Pancreas (tissue), 10 donors: ENCODE results near the gene PPM1H. TPM values are rescaled to one million over a fixed set of nuclear protein-coding genes. Genes with fewer than 3 reads are reported as not detected.
A peak's percentile ranks its signal among the peaks of the same experiment; 100 is the strongest.

Source experiments
- ATAC-seq, 4 donors: fragments of 200-7000 bp; cut with Tn5 transposase; one replicate each; pipeline versions ENCODE4 v1.8.0 to v1.9.1; 2020; ENCODE audit warnings: mild to moderate bottlenecking in 4 of 4, moderate library complexity in 4 of 4
- DNase-seq, 6 donors: peaks; one replicate each; pipeline ENCODE4 v3.0.0-alpha.2; 2020
- FAIRE-seq: peaks from 2 replicates; lab custom pipeline; 2012; peaks lifted over from hg19 to GRCh38; lab: Jason Lieb, UNC
- H3K27ac ChIP-seq, 4 donors: fragments of 200-600 bp; sonication (generic); 1 replicate in 3 of 4; 2 replicates in 1 of 4; pipeline versions ENCODE4 v1.5.0 to v1.8.0; 2020
- H3K27me3 ChIP-seq, 4 donors: fragments of 200-600 bp; one replicate each; pipeline ENCODE4 v1.8.0; 2021
- H3K36me3 ChIP-seq, 3 donors: fragments of 200-600 bp; sonication (generic) in 1 of 3; one replicate each; pipeline versions ENCODE4 v1.5.0 to v1.8.0; 2020 to 2021
- H3K4me1 ChIP-seq, 3 donors: fragments of 200-600 bp; one replicate each; pipeline ENCODE4 v1.8.0; 2021
- H3K4me3 ChIP-seq, 4 donors: fragments of 200-600 bp; sonication (generic) in 2 of 4; one replicate each; pipeline versions ENCODE4 v1.5.0 to v1.8.0; 2020 to 2021
- H3K9me3 ChIP-seq, 4 donors: fragments of 200-600 bp; one replicate each; pipeline ENCODE4 v1.8.0; 2021
- CTCF ChIP-seq, 4 donors: fragments of 200-600 bp; sonication (generic) in 3 of 4; IDR thresholded peaks; one replicate each; pipeline versions ENCODE4 v1.5.0 to v1.8.0; 2021; ENCODE audit warnings: antibody characterized with exemption in 4 of 4
- WGBS, 2 donors: extraction: QIAGEN DNeasy Blood & Tissue Kit; methylation state at CpG; one replicate each; pipeline ENCODE4 v1.1.7; 2013; 5-methylcytosine and 5-hydroxymethylcytosine counted together
- intact Hi-C, 3 donors: fragments of 100-400 bp; cut with DNase I; formaldehyde crosslinking; loops; one replicate each; pipeline versions ENCODE4 v1.11.1 to v1.14.2; 2022
- polyA plus RNA-seq, 2 donors: library from polyadenylated mRNA; stranded (reverse); fragments of 200-250 nt; gene quantifications; one replicate each; pipeline ENCODE4 v1.2.3, GENCODE V29; 2013
- total RNA-seq, 6 donors: library from RNA; stranded (reverse); fragmentation: NEBNext Ultra II Directional in 4 of 6; extraction: Animal tissue kit (Norgen Biotek cat#: 25700) in 4 of 6; gene quantifications; one replicate each; pipeline versions ENCODE4 v1.2.1 to v1.2.4, GENCODE V29; 2021 to 2023
- donor health status: healthy with polysubstance abuse.
- donor health status: DM: no; HTN: no; CAD: no; lungs with moderate emphysema.
- donor health status: DM: no; HTN: no; CAD: no.
- donor health status: control.
- donor health status: control.
- donor health status: Bipolar disorder and iron deficiency.
- donor health status: DM: yes; HTN: yes; CAD: no.
- donor health status: DM: no; HTN: no; CAD: no.
- donor health status: DM: no; HTN: no; CAD: no.
- donor health status: DM: yes; HTN: yes; CAD: no.

The PPM1H gene
- total and polyA plus RNA-seq, 8 donors = 1.7 to 12.9 (median 5.8) TPM

GRCh38 chr12:62856454-62856853 is 78.5 kb downstream of the PPM1H start:
- Histone ChIP-seq H3K27ac (no peak overlapping the region), H3K4me3 (no peak overlapping the region), H3K9me3 (no peaks in the 10 kb centered on the region), H3K36me3 (no peaks in the 10 kb centered on the region), H3K4me1 (peaks cover 0 to 2% (median 0%) of the 10 kb centered on the region in 3 donors), H3K27me3 (no peaks in the 10 kb centered on the region)
- ATAC-seq (no peak), DNase-seq (no peak), FAIRE-seq (no peak)
- TF ChIP-seq CTCF (IDR thresholded peaks at IDR 0.05) = no peak
- WGBS, 2 donors = 62 to 64% methylated on average over 1 of the region's 1 CpG
- intact Hi-C loops = no loop called here

- Histone ChIP-seq H3K27ac (no peak overlapping the region), H3K4me3 (no peak overlapping the region), H3K36me3 (no peaks in the 10 kb centered on the region), H3K9me3 (no peaks in the 10 kb centered on the region), H3K27me3 (no peaks in the 10 kb centered on the region), H3K4me1 (peaks cover 0 to 2% (median 0%) of the 10 kb centered on the region in 3 donors)
- TF ChIP-seq CTCF (IDR thresholded peaks at IDR 0.05) = no peak
- DNase-seq (no peak), ATAC-seq (peak in 2 of 4 donors; percentile 35 to 51), FAIRE-seq (no peak)
- WGBS, 2 donors = 49 to 54% methylated on average over 4 of the region's 4 CpGs
- intact Hi-C loops = no loop called here
These were observed 80.9 kb downstream of the PPM1H start for GRCh38 chr12:62854024-62854423.

GRCh38 chr12:62849398-62849797 is 85.6 kb downstream of the PPM1H start:
- no peaks in the 10 kb centered on the region for H3K9me3 ChIP-seq
- WGBS, 2 donors = 57 to 83% methylated on average over 1 of the region's 1 CpG
- H3K27me3 ChIP-seq = no peaks in the 10 kb centered on the region
- H3K4me1 ChIP-seq = peaks cover 0 to 6% (median 0%) of the 10 kb centered on the region in 3 donors
- no peak overlapping the region for H3K4me3 ChIP-seq
- no peak for TF ChIP-seq CTCF (IDR thresholded peaks at IDR 0.05)
- H3K36me3 ChIP-seq = no peaks in the 10 kb centered on the region
- DNase-seq (no peak), FAIRE-seq (no peak), ATAC-seq (no peak)
- intact Hi-C loops = no loop called here
- peak overlapping the region in 1 of 4 donors; percentile 48 for H3K27ac ChIP-seq

GRCh38 chr12:62848418-62848817 is 86.5 kb downstream of the PPM1H start:
- H3K4me1 ChIP-seq = peaks cover 2 to 4% (median 3%) of the 10 kb centered on the region in 3 donors
- intact Hi-C loops = no loop called here
- no peak for TF ChIP-seq CTCF (IDR thresholded peaks at IDR 0.05)
- no peak overlapping the region for H3K4me3 ChIP-seq
- H3K9me3 ChIP-seq = no peaks in the 10 kb centered on the region
- H3K27me3 ChIP-seq = no peaks in the 10 kb centered on the region
- FAIRE-seq (no peak), ATAC-seq (peak in 2 of 4 donors; percentile 63 to 77), DNase-seq (no peak)
- peak overlapping the region in 1 of 4 donors; percentile 48 for H3K27ac ChIP-seq
- no peaks in the 10 kb centered on the region for H3K36me3 ChIP-seq
- WGBS, 2 donors = 62 to 67% methylated on average over 2 of the region's 2 CpGs

- peak overlapping the region in 2 of 4 donors; percentile 9 to 48 for H3K27ac ChIP-seq
- intact Hi-C loops = no loop called here
- no peaks in the 10 kb centered on the region for H3K9me3 ChIP-seq
- H3K36me3 ChIP-seq = no peaks in the 10 kb centered on the region
- peaks cover 3 to 6% (median 5%) of the 10 kb centered on the region in 3 donors for H3K4me1 ChIP-seq
- no peak for TF ChIP-seq CTCF (IDR thresholded peaks at IDR 0.05)
- FAIRE-seq (no peak), ATAC-seq (peak in 1 of 4 donors; percentile 58), DNase-seq (no peak)
- 90 to 94% methylated on average over 2 of the region's 2 CpGs for WGBS, 2 donors
- H3K27me3 ChIP-seq = no peaks in the 10 kb centered on the region
- H3K4me3 ChIP-seq = no peak overlapping the region
These were observed 87.2 kb downstream of the PPM1H start for GRCh38 chr12:62847709-62848108.
